GM23338 (cell line): ENCODE measurements around the gene DECR2. TPM values are rescaled to one million over a fixed set of nuclear protein-coding genes. Genes with fewer than 3 reads are reported as not detected.

Experiments used
- ATAC-seq: fragments of 200-7000 bp; cut with Tn5 transposase; 3 replicates; pipeline ENCODE4 v1.9.1; 2020
- DNase-seq: peaks from one replicate; pipeline ENCODE4 v3.0.0-alpha.2; 2015; ENCODE audit warnings: low spot score
- H2AFZ ChIP-seq: fragments of 200-600 bp; sonication (generic); 2 replicates; pipeline ENCODE4 v1.8.0; 2016; ENCODE audit warnings: antibody characterized with exemption, mild to moderate bottlenecking, moderate library complexity
- H3F3A ChIP-seq: fragments of 200-600 bp; sonication (generic); replicated peaks from 2 replicates; pipeline ENCODE4 v1.8.0; 2017; ENCODE audit warnings: antibody characterized with exemption, mixed run types, low read depth
- H3K27ac ChIP-seq: fragments of 200-600 bp; sonication (generic); 2 replicates; pipeline ENCODE4 v1.6.1; 2016; ENCODE audit warnings: low read depth
- H3K27me3 ChIP-seq: fragments of 200-600 bp; sonication (generic); 2 replicates; pipeline ENCODE4 v1.8.0; 2016; ENCODE audit warnings: mild to moderate bottlenecking, mixed run types, moderate library complexity; ENCODE audit not compliant: insufficient read depth
- H3K36me3 ChIP-seq: fragments of 200-600 bp; sonication (generic); 2 replicates; pipeline ENCODE4 v1.8.0; 2016; ENCODE audit warnings: mild to moderate bottlenecking; ENCODE audit not compliant: insufficient read depth
- H3K4me1 ChIP-seq: fragments of 200-600 bp; sonication (generic); 2 replicates; pipeline ENCODE4 v1.8.0; 2016; ENCODE audit warnings: mild to moderate bottlenecking, moderate library complexity; ENCODE audit not compliant: insufficient read depth
- H3K4me2 ChIP-seq: fragments of 200-600 bp; sonication (generic); 2 replicates; pipeline ENCODE4 v1.7.1; 2017; ENCODE audit warnings: mixed run types
- H3K4me3 ChIP-seq: fragments of 200-600 bp; sonication (generic); 2 replicates; pipeline ENCODE4 v1.6.1; 2016; ENCODE audit warnings: mixed run types
- H3K79me2 ChIP-seq: fragments of 200-600 bp; sonication (generic); replicated peaks from 2 replicates; pipeline ENCODE4 v1.8.0; 2017; ENCODE audit warnings: mild to moderate bottlenecking; ENCODE audit not compliant: insufficient read depth
- H3K9me2 ChIP-seq: fragments of 200-600 bp; sonication (generic); 2 replicates; pipeline ENCODE4 v1.8.0; 2017; ENCODE audit not compliant: insufficient read depth
- H4K20me1 ChIP-seq: fragments of 200-600 bp; sonication (generic); replicated peaks from 2 replicates; pipeline ENCODE4 v1.8.0; 2017; ENCODE audit warnings: mild to moderate bottlenecking; ENCODE audit not compliant: insufficient read depth
- H3K27ac Mint-ChIP-seq: 2 replicates; pipeline ENCODE4 v1.8.0; 2020; ENCODE audit warnings: inconsistent platforms, mild to moderate bottlenecking, moderate library complexity, mixed read lengths
- H3K27me3 Mint-ChIP-seq: 3 replicates; pipeline ENCODE4 v1.8.0; 2022; ENCODE audit warnings: low read depth, mild to moderate bottlenecking, moderate library complexity, mixed read lengths, inconsistent platforms; ENCODE audit not compliant: insufficient read depth, poor library complexity
- H3K36me3 Mint-ChIP-seq: 3 replicates; pipeline ENCODE4 v1.8.0; 2021; ENCODE audit warnings: low read depth, mild to moderate bottlenecking, inconsistent platforms, moderate library complexity, mixed read lengths
- H3K4me1 Mint-ChIP-seq: 3 replicates; pipeline ENCODE4 v1.8.0; 2020; ENCODE audit warnings: mild to moderate bottlenecking, inconsistent platforms, mixed read lengths
- H3K4me3 Mint-ChIP-seq: 3 replicates; pipeline ENCODE4 v1.8.0; 2021; ENCODE audit warnings: moderate library complexity, mild to moderate bottlenecking, inconsistent platforms, mixed read lengths
- H3K9me3 Mint-ChIP-seq: 3 replicates; pipeline ENCODE4 v1.8.0; 2020; ENCODE audit warnings: moderate library complexity, mild to moderate bottlenecking, inconsistent platforms, mixed read lengths
- NANOG ChIP-seq: IDR thresholded peaks from 2 replicates; pipeline ENCODE4 v1.6.1; 2016; ENCODE audit warnings: antibody characterized with exemption, borderline replicate concordance
- STAT1 ChIP-seq: IDR thresholded peaks from one replicate; pipeline ENCODE4 v1.6.1; 2016; ENCODE audit warnings: antibody characterized with exemption; ENCODE audit not compliant: unreplicated experiment
- polyA plus RNA-seq: library from polyadenylated mRNA; unstranded; fragments of >200 nt; fragmentation: Nextera tagmentation; extraction: Ambion mirVana; gene quantifications from 2 replicates; pipeline ENCODE4 v1.2.1, GENCODE V29; 2016
- total RNA-seq: library from RNA; depleted of rRNA; stranded (reverse); fragments of >200 nt; shearing (Covaris generic); gene quantifications from 2 replicates; pipeline ENCODE4 v1.2.3, GENCODE V29; 2014
- TF ChIP-seq, protein P1 (sequence below): fragments of 250-450 bp; sonication (Bioruptor Pico); IDR thresholded peaks from 2 replicates; pipeline ENCODE4 v1.5.0; 2020; ENCODE audit warnings: mild to moderate bottlenecking, moderate library complexity
- TF ChIP-seq, protein P2 (sequence below): IDR thresholded peaks from one replicate; pipeline ENCODE4 v1.6.1; 2018; ENCODE audit warnings: antibody characterized with exemption; ENCODE audit not compliant: unreplicated experiment

The DECR2 gene
- total and polyA plus RNA-seq, 2 experiments from 2014 or later, result 20.3 to 26.9 TPM

DNA sequence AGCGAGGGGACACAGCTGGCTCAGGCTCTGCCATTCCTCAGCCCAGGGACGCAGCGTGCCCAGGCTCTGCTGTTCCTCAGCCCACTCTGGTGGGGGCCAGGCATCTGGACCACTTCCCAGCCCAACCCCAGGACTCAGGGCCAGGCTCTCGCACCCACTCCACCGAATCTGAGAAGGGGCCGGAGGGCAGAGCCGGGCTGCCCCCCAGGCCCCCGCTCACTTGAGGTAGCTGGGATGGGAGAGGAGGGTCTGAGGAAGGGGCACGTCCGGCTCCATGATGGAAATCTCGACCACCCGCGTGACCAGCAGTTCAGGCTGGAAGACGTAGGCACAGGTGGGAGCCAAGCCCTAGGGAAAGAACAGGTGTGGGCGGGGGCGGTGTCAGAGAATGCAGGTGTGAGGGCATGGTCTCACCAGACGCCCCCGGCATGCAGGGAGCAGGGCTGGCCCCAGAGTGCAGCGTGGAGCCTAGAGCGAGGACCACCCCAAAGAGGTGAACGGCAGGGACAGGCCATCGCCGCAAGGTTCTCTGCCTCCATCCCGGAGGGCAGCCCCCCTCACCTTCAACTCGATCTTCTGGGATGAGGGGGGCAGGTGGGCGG, 24.8 kb upstream of the DECR2 start (continued):
- TF ChIP-seq, protein P1, sequence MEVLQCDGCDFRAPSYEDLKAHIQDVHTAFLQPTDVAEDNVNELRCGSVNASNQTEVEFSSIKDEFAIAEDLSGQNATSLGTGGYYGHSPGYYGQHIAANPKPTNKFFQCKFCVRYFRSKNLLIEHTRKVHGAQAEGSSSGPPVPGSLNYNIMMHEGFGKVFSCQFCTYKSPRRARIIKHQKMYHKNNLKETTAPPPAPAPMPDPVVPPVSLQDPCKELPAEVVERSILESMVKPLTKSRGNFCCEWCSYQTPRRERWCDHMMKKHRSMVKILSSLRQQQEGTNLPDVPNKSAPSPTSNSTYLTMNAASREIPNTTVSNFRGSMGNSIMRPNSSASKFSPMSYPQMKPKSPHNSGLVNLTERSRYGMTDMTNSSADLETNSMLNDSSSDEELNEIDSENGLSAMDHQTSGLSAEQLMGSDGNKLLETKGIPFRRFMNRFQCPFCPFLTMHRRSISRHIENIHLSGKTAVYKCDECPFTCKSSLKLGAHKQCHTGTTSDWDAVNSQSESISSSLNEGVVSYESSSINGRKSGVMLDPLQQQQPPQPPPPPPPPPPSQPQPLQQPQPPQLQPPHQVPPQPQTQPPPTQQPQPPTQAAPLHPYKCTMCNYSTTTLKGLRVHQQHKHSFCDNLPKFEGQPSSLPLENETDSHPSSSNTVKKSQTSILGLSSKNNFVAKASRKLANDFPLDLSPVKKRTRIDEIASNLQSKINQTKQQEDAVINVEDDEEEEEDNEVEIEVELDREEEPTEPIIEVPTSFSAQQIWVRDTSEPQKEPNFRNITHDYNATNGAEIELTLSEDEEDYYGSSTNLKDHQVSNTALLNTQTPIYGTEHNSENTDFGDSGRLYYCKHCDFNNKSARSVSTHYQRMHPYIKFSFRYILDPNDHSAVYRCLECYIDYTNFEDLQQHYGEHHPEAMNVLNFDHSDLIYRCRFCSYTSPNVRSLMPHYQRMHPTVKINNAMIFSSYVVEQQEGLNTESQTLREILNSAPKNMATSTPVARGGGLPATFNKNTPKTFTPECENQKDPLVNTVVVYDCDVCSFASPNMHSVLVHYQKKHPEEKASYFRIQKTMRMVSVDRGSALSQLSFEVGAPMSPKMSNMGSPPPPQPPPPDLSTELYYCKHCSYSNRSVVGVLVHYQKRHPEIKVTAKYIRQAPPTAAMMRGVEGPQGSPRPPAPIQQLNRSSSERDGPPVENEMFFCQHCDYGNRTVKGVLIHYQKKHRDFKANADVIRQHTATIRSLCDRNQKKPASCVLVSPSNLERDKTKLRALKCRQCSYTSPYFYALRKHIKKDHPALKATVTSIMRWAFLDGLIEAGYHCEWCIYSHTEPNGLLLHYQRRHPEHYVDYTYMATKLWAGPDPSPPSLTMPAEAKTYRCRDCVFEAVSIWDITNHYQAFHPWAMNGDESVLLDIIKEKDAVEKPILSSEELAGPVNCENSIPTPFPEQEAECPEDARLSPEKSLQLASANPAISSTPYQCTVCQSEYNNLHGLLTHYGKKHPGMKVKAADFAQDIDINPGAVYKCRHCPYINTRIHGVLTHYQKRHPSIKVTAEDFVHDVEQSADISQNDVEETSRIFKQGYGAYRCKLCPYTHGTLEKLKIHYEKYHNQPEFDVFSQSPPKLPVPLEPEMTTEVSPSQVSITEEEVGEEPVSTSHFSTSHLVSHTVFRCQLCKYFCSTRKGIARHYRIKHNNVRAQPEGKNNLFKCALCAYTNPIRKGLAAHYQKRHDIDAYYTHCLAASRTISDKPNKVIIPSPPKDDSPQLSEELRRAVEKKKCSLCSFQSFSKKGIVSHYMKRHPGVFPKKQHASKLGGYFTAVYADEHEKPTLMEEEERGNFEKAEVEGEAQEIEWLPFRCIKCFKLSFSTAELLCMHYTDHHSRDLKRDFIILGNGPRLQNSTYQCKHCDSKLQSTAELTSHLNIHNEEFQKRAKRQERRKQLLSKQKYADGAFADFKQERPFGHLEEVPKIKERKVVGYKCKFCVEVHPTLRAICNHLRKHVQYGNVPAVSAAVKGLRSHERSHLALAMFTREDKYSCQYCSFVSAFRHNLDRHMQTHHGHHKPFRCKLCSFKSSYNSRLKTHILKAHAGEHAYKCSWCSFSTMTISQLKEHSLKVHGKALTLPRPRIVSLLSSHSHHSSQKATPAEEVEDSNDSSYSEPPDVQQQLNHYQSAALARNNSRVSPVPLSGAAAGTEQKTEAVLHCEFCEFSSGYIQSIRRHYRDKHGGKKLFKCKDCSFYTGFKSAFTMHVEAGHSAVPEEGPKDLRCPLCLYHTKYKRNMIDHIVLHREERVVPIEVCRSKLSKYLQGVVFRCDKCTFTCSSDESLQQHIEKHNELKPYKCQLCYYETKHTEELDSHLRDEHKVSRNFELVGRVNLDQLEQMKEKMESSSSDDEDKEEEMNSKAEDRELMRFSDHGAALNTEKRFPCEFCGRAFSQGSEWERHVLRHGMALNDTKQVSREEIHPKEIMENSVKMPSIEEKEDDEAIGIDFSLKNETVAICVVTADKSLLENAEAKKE, result no peak
- TF ChIP-seq NANOG, result no peak
- TF ChIP-seq STAT1, result no peak
- TF ChIP-seq, protein P2, sequence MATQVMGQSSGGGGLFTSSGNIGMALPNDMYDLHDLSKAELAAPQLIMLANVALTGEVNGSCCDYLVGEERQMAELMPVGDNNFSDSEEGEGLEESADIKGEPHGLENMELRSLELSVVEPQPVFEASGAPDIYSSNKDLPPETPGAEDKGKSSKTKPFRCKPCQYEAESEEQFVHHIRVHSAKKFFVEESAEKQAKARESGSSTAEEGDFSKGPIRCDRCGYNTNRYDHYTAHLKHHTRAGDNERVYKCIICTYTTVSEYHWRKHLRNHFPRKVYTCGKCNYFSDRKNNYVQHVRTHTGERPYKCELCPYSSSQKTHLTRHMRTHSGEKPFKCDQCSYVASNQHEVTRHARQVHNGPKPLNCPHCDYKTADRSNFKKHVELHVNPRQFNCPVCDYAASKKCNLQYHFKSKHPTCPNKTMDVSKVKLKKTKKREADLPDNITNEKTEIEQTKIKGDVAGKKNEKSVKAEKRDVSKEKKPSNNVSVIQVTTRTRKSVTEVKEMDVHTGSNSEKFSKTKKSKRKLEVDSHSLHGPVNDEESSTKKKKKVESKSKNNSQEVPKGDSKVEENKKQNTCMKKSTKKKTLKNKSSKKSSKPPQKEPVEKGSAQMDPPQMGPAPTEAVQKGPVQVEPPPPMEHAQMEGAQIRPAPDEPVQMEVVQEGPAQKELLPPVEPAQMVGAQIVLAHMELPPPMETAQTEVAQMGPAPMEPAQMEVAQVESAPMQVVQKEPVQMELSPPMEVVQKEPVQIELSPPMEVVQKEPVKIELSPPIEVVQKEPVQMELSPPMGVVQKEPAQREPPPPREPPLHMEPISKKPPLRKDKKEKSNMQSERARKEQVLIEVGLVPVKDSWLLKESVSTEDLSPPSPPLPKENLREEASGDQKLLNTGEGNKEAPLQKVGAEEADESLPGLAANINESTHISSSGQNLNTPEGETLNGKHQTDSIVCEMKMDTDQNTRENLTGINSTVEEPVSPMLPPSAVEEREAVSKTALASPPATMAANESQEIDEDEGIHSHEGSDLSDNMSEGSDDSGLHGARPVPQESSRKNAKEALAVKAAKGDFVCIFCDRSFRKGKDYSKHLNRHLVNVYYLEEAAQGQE, result no peak

DNA sequence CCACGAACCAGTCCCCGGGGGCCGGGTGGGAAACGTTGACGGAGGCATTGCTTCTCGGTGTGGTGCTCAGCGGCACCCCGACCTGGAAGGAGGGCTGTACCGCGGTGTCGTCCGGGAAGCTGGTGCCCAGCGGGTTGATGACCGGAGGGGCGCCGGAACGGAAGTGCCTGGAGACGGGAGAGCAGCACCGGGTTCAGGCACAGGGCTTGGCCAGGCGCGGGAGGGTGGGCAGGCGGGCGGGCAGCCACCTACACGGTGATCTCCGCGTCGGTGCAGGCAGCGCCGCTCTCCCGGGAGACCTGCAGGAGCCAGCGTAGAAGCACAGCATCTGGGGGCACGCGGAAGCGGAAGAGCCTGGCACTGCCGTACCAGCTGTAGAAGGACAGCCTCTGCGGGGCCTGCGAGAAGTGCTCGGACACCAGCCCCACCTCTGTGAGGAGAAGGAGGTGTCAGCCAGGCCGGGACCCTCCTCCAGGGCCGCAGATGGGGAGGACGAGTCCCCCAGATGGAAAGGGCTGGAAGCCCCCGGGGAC, 24.2 kb upstream of the DECR2 start:
- Histone ChIP-seq H2AFZ (no peak overlapping the region), H3K27me3 (no peaks in the 10 kb centered on the region), H3K9me2 (no peaks in the 10 kb centered on the region), H3K4me1 (peaks cover 6% of the 10 kb centered on the region), H3K4me2 (no peak overlapping the region), H3K27ac (no peak overlapping the region), H3K4me3 (no peak overlapping the region), H3F3A (peaks cover 11% of the 10 kb centered on the region; the same call in 1 of the 2 replicates), H3K79me2 (peaks cover 29% of the 10 kb centered on the region), H3K36me3 (peaks cover 3% of the 10 kb centered on the region; the same call in 1 of the 2 replicates), H4K20me1 (peaks cover 5% of the 10 kb centered on the region)
- H3K9me3 Mint-ChIP-seq, result no peaks in the 10 kb centered on the region; the same call in 2 of the 3 replicates
- peaks cover 14% of the 10 kb centered on the region for H3K36me3 Mint-ChIP-seq
- H3K27ac Mint-ChIP-seq, result no peak overlapping the region
- DNase-seq (no peak), ATAC-seq (no peak)
- no peak overlapping the region for H3K4me3 Mint-ChIP-seq
- H3K4me1 Mint-ChIP-seq, result peaks cover 13% of the 10 kb centered on the region; the same call in 2 of the 3 replicates
- H3K27me3 Mint-ChIP-seq, result peaks cover 8% of the 10 kb centered on the region
- TF ChIP-seq, protein P1, result no peak
